AG10803 (cell line): ENCODE results near the gene GDF15.
A peak's percentile ranks its signal among the peaks of the same experiment; 100 is the strongest.
"Not testable (repeated sequence)": the region's sequence is repeated elsewhere in the genome, so short reads cannot be mapped to it uniquely, and the experiment has no call there.

Source experiments
- DNase-seq: peaks from one replicate; pipeline ENCODE4 v3.0.0; 2010; ENCODE audit warnings: low read depth
- H3K4me3 ChIP-seq: 2 replicates; pipeline ENCODE4 v1.5.1; 2011; ENCODE audit warnings: mild to moderate bottlenecking, low read length, control low read depth
- TF ChIP-seq, protein P1 (sequence below): conservative IDR thresholded peaks from 2 replicates; pipeline ENCODE4 v1.5.1; 2011; ENCODE audit warnings: mild to moderate bottlenecking, low read length, control low read depth, inconsistent platforms

GDF15 gene

DNA sequence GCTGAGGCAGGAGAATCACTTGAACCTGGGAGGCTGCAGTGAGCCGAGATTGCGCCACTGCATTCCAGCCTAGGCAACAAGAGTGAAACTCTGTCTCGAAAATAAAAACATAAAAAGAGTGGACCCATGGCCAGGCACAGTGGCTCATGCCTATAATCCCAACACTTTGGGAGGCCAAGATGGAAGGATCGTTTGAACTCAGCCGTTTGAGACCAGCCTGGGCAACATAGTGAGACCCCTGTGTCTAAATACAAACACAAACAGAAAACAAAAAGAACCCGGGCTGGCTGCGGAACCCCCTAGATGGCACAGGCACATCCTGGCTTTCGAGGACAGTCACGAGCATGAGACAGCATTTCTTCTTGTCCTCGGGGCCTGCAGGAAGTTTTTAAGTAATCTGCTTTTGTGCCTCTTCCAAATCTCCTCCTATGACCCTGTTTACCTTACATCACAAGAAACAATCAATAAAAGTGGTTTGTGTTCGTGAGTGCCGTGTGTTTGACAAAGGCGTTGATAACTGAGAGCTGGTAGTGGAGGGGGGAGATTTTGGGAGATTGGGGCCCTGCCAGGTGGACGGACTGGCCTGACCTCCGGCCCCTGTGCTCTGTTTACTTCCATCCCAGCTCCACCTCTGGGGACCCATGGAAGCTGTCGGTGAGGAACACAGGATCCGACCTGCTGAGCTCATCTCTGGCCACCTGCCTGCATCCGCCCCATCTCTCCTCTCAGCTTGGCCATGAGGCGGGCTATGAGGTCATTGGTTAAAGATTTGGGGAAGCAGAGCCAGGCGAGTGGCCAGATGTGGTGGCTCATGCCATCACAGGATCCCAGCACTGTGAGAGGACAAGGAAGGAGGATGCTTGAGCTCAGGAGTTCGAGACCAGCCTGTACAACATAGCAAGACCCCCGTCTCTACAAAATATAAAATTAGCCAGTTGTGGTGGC, 5.9 kb upstream of the GDF15 start:
- TF ChIP-seq, protein P1, sequence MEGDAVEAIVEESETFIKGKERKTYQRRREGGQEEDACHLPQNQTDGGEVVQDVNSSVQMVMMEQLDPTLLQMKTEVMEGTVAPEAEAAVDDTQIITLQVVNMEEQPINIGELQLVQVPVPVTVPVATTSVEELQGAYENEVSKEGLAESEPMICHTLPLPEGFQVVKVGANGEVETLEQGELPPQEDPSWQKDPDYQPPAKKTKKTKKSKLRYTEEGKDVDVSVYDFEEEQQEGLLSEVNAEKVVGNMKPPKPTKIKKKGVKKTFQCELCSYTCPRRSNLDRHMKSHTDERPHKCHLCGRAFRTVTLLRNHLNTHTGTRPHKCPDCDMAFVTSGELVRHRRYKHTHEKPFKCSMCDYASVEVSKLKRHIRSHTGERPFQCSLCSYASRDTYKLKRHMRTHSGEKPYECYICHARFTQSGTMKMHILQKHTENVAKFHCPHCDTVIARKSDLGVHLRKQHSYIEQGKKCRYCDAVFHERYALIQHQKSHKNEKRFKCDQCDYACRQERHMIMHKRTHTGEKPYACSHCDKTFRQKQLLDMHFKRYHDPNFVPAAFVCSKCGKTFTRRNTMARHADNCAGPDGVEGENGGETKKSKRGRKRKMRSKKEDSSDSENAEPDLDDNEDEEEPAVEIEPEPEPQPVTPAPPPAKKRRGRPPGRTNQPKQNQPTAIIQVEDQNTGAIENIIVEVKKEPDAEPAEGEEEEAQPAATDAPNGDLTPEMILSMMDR: no peak; the same call in 1 of the 2 replicates
- DNase-seq: peak; percentile 94
- H3K4me3 ChIP-seq: no peak overlapping the region

GRCh38 chr19:18380843-18381242, 5.1 kb upstream of the GDF15 start:
- DNase-seq: no peak
- TF ChIP-seq, protein P1: no peak
- H3K4me3 ChIP-seq: no peak overlapping the region

DNA sequence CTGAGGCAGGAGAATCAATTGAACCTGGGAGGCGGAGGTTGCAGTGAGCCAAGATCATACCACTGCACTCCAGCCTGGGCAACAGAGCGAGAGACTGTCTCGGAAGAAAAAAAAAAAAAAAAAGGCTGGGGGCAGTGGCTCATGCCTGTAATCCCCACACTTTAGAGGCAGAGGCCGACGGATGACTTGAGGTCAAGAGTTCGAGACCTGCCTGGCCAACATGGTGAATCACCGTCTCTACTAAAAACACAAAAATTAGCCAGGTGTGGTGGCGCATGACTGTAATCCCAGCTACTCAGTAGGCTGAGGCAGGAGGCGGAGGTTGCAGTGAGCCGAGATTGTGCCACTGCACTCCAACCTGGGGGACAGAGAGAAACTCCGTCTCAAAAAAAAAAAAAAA, 2.3 kb upstream of the GDF15 start:
- H3K4me3 ChIP-seq, DNase-seq: not testable (repeated sequence)

GRCh38 chr19:18384775-18385174, 1.2 kb upstream of the GDF15 start:
- TF ChIP-seq, protein P1: no peak
- DNase-seq: no peak

DNA sequence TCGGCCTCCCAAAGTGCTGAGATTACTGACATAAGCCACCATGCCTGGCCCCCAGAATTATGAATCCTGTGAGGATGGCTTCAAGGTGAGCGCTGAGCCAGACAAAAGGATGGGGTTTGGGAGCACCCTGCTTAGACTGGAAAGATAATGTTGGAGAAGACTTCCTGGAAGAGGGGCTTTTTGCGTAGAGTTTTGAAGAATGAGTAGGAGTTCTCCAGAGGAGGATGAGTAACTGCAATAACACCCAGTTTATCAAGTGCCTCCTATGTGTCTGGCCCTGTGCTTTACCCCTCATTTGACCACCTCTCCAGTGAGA, 641 bp upstream of the GDF15 start:
- TF ChIP-seq, protein P1: no peak
- DNase-seq: no peak
- no peak overlapping the region for H3K4me3 ChIP-seq

More at GRCh38 chr19:18384775-18385174, 1.2 kb upstream of the GDF15 start:
- H3K4me3 ChIP-seq: no peak overlapping the region

GRCh38 chr19:18386543-18387271, 749 bp downstream of the GDF15 start:
- H3K4me3 ChIP-seq: peak overlapping the region; percentile 91
- peak; percentile 91 for DNase-seq
- TF ChIP-seq, protein P1: no peak

DNA sequence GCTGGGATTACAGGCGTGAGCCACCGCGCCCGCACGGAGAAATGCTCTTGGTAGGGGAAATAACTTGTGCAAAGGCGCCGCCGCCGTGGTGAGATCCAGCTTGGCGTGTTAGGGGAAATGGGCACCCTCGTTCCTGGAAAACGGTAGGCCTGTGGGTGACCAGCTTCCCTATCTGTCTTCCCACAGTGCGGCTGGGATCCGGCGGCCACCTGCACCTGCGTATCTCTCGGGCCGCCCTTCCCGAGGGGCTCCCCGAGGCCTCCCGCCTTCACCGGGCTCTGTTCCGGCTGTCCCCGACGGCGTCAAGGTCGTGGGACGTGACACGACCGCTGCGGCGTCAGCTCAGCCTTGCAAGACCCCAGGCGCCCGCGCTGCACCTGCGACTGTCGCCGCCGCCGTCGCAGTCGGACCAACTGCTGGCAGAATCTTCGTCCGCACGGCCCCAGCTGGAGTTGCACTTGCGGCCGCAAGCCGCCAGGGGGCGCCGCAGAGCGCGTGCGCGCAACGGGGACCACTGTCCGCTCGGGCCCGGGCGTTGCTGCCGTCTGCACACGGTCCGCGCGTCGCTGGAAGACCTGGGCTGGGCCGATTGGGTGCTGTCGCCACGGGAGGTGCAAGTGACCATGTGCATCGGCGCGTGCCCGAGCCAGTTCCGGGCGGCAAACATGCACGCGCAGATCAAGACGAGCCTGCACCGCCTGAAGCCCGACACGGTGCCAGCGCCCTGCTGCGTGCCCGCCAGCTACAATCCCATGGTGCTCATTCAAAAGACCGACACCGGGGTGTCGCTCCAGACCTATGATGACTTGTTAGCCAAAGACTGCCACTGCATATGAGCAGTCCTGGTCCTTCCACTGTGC, 2.4 kb downstream of the GDF15 start:
- TF ChIP-seq, protein P1: peak; percentile 64

More for the DNA sequence above, 2.4 kb downstream of the GDF15 start:
- DNase-seq: peak; percentile 48
- peak overlapping the region; percentile 91 for H3K4me3 ChIP-seq
